ENCODE data around the gene ADARB1.

Gene ADARB1

GRCh38 chr21:45258466-45258865 lies 184.1 kb downstream of the ADARB1 start:
- FAIRE-seq (no peak), DNase-seq (ENCODE audit: insufficient read length, low spot score) (no peak)

- DNase-seq (ENCODE audit: insufficient read length, low spot score) (no peak), FAIRE-seq (no peak)
Observed at GRCh38 chr21:45259206-45259840, 184.9 kb downstream of the ADARB1 start.

- no peak for DNase-seq (ENCODE audit: insufficient read length, low spot score)
Observed at GRCh38 chr21:45260191-45260825, 185.9 kb downstream of the ADARB1 start.

GRCh38 chr21:45261093-45261492 lies 186.7 kb downstream of the ADARB1 start:
- DNase-seq (ENCODE audit: insufficient read length, low spot score) (no peak), FAIRE-seq (no peak)

More at GRCh38 chr21:45260191-45260825, 185.9 kb downstream of the ADARB1 start:
- no peak for FAIRE-seq

GRCh38 chr21:45262041-45262581 lies 187.7 kb downstream of the ADARB1 start:
- DNase-seq (ENCODE audit: insufficient read length, low spot score) (no peak), FAIRE-seq (no peak)

- no peak for DNase-seq (ENCODE audit: insufficient read length, low spot score)
- no peak for FAIRE-seq
Observed at GRCh38 chr21:45262616-45263015, 188.2 kb downstream of the ADARB1 start.

- DNase-seq (ENCODE audit: insufficient read length, low spot score) (no peak), FAIRE-seq (no peak)
Observed at GRCh38 chr21:45263534-45263933, 189.2 kb downstream of the ADARB1 start.

- no peak for DNase-seq (ENCODE audit: insufficient read length, low spot score)
- FAIRE-seq = no peak
Observed at GRCh38 chr21:45264146-45264911, 189.9 kb downstream of the ADARB1 start.

GRCh38 chr21:45264912-45265515 lies 190.6 kb downstream of the ADARB1 start:
- DNase-seq (ENCODE audit: insufficient read length, low spot score) = no peak
- FAIRE-seq = no peak

- no peak for DNase-seq (ENCODE audit: insufficient read length, low spot score)
- FAIRE-seq = no peak
Observed at GRCh38 chr21:45265721-45266517, 191.5 kb downstream of the ADARB1 start.

GRCh38 chr21:45266518-45267389 lies 192.4 kb downstream of the ADARB1 start:
- FAIRE-seq = no peak
- no peak for DNase-seq (ENCODE audit: insufficient read length, low spot score)

GRCh38 chr21:45267390-45267760 lies 193.0 kb downstream of the ADARB1 start:
- DNase-seq (ENCODE audit: insufficient read length, low spot score) (no peak), FAIRE-seq (no peak)

GRCh38 chr21:45269861-45270260 lies 195.5 kb downstream of the ADARB1 start:
- no peak for FAIRE-seq

GRCh38 chr21:45270306-45270821 lies 196.0 kb downstream of the ADARB1 start:
- FAIRE-seq (no peak), DNase-seq (ENCODE audit: insufficient read length, low spot score) (no peak)

More at GRCh38 chr21:45269861-45270260, 195.5 kb downstream of the ADARB1 start:
- DNase-seq (ENCODE audit: insufficient read length, low spot score) = no peak

All from GM19239 (cell line).